Measurements from ENCODE around the gene UBL4B. TPM values are rescaled to one million over a fixed set of nuclear protein-coding genes. Genes with fewer than 3 reads are reported as not detected.

Gene UBL4B
- total and polyA plus RNA-seq, 2 donors (not counting 3 experiments of a cell fraction or from before 2014, with no cell fraction given), result not detected

DNA sequence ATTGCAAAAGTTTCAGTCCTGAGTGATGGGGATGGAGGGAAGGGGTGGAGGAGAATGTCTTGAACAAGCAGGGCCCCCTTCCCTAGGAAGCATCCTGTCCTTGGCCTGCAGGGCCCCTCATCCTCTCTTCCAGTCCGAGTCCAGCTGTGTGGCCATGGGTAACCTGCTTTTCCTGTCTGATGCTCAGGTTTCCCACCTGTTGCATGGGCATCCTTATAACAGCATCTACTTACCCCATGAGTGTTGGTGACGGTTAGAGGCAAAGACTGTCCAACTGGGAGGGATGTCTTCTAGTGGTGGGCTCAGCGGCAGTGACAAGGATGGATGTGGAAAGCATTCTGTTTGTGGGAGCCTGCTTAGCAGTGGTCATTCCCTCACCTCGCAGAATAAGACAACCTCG is 1.9 kb downstream of the UBL4B start:
- H3K27me3 ChIP-seq (ENCODE audit: control insufficient read depth in 2 of 2, insufficient read depth in 2 of 2, low read length in 2 of 2), result peaks cover 9 to 13% of the 10 kb centered on the region in 2 experiments
- FAIRE-seq, result no peak
- ChIA-PET CTCF (interaction anchor here (1.5 to 7.1 kb wide), 3 partner anchors 10 to 26 kb away, joined by 6 to 54 read pairs (median 30); no protein-coding TSS in a partner anchor), POLR2A (no interaction called here)
- no peak for TF ChIP-seq MAX (IDR thresholded peaks at IDR 0.05; ENCODE audit: insufficient read depth, insufficient read length)
- TF ChIP-seq JUN (IDR thresholded peaks at IDR 0.05; ENCODE audit: borderline replicate concordance, insufficient read depth, insufficient read length, low read depth), result no peak
- TF ChIP-seq GATA2 (IDR thresholded peaks at IDR 0.05; ENCODE audit: insufficient read depth, insufficient read length, low read depth, low read length), result no peak
- no peak for TF ChIP-seq POLR2AphosphoS5 (IDR thresholded peaks at IDR 0.05; ENCODE audit: insufficient read depth, low read depth, low read length)
- no peak for TF ChIP-seq EZH2 (IDR thresholded peaks at IDR 0.05; ENCODE audit: borderline replicate concordance, low read depth, low read length, severe bottlenecking)
- TF ChIP-seq MYC (IDR thresholded peaks at IDR 0.05; ENCODE audit: low read depth, low read length), result no peak
- no peak for TF ChIP-seq POLR2A (IDR thresholded peaks at IDR 0.05; ENCODE audit: low read depth, low read length)
- TF ChIP-seq FOS (IDR thresholded peaks at IDR 0.05; ENCODE audit: borderline replicate concordance, insufficient read depth, low read length), result no peak
- no peak for TF ChIP-seq CTCF (IDR thresholded peaks at IDR 0.05; ENCODE audit: extremely low read depth in 1 of 2, insufficient read depth in 1 of 2, low read depth in 1 of 2, low read length in 2 of 2)
- intact Hi-C loops (cut with micrococcal nuclease) (no loop called here), dilution Hi-C loops (cut with MboI; ENCODE audit: extremely low pct_ligation_motif_present, low sequenced_read_pairs) (no loop called here)
- H3K4me3 ChIP-seq (replicated peaks in 1 of 3; ENCODE audit: insufficient read depth in 1 of 3, low read depth in 1 of 3, low read length in 3 of 3), result no peak overlapping the region
- no peak for DNase-seq (ENCODE audit: low read depth, low spot score)
- H3K79me2 ChIP-seq (ENCODE audit: control insufficient read depth, insufficient read depth, low read length), result no peaks in the 10 kb centered on the region
- H2AFZ ChIP-seq (ENCODE audit: low read depth, low read length), result no peak overlapping the region
- no peaks in the 10 kb centered on the region for H4K20me1 ChIP-seq (replicated peaks; ENCODE audit: control insufficient read depth, extremely low read depth, insufficient read depth, low read length)
- H3K9ac ChIP-seq (replicated peaks; ENCODE audit: extremely low read depth, insufficient read depth, low read length), result no peak overlapping the region
- no peak overlapping the region for H3K27ac ChIP-seq (ENCODE audit: insufficient read depth, low read depth, low read length)
- peaks cover 3% of the 10 kb centered on the region for H3K4me1 ChIP-seq (ENCODE audit: control insufficient read depth, extremely low read depth, insufficient read depth, low read length)
- no peaks in the 10 kb centered on the region for H3K36me3 ChIP-seq (ENCODE audit: control insufficient read depth in 2 of 2, extremely low read depth in 1 of 2, insufficient read depth in 2 of 2, low read length in 2 of 2)
- no peak overlapping the region for H3K4me2 ChIP-seq (ENCODE audit: insufficient read depth, low read length)
- BruUV-seq (replicated peaks), result no TSS peak
- no peaks in the 10 kb centered on the region for H3K9me1 ChIP-seq (replicated peaks; ENCODE audit: control insufficient read depth, extremely low read depth, insufficient read depth, low read length)
- H3K9me3 ChIP-seq (replicated peaks; ENCODE audit: control insufficient read depth, insufficient read depth, low read length), result no peaks in the 10 kb centered on the region

Data from endothelial cell of umbilical vein (primary cell).